HL-60 (cell line): ENCODE measurements around the gene ARHGAP27.

ENCODE experiments used
- DNase-seq, 2 experiments: peaks; one replicate each; pipeline ENCODE4 v3.0.0-alpha.2; 2010 to 2020; ENCODE audit warnings: low read depth in 1 of 2, low spot score in 1 of 2
- H3K27ac ChIP-seq: fragments of 250-450 bp; sonication (Bioruptor Pico); replicated peaks from 2 replicates; pipeline ENCODE4 v1.5.1; 2020; ENCODE audit warnings: mild to moderate bottlenecking, moderate library complexity
- H3K27me3 ChIP-seq: fragments of 250-450 bp; sonication (Bioruptor Pico); 2 replicates; pipeline ENCODE4 v1.5.1; 2021; ENCODE audit warnings: mild to moderate bottlenecking, moderate library complexity; ENCODE audit not compliant: insufficient read depth, poor library complexity, severe bottlenecking
- H3K4me3 ChIP-seq: replicated peaks from 2 replicates; pipeline ENCODE4 v1.5.1; 2011; ENCODE audit warnings: mild to moderate bottlenecking, control low read depth, low read length; ENCODE audit not compliant: insufficient read depth
- GABPA ChIP-seq: IDR thresholded peaks from 2 replicates; pipeline ENCODE4 v1.6.1; 2012; ENCODE audit warnings: low read depth
- POLR2AphosphoS5 ChIP-seq: IDR thresholded peaks from 2 replicates; pipeline ENCODE4 v1.6.1; 2012; ENCODE audit warnings: low read depth
- REST ChIP-seq: IDR thresholded peaks from 2 replicates; pipeline ENCODE4 v1.6.1; 2012; ENCODE audit warnings: low read depth; ENCODE audit not compliant: insufficient replicate concordance
- SPI1 ChIP-seq: IDR thresholded peaks from 2 replicates; pipeline ENCODE4 v1.6.1; 2012; ENCODE audit warnings: low read depth, mild to moderate bottlenecking, borderline replicate concordance
- TF ChIP-seq, protein P1 (sequence below): IDR thresholded peaks from one replicate; pipeline ENCODE4 v1.5.1; 2011; ENCODE audit warnings: low read length, control low read depth, inconsistent platforms; ENCODE audit not compliant: insufficient read depth

Gene ARHGAP27

DNA sequence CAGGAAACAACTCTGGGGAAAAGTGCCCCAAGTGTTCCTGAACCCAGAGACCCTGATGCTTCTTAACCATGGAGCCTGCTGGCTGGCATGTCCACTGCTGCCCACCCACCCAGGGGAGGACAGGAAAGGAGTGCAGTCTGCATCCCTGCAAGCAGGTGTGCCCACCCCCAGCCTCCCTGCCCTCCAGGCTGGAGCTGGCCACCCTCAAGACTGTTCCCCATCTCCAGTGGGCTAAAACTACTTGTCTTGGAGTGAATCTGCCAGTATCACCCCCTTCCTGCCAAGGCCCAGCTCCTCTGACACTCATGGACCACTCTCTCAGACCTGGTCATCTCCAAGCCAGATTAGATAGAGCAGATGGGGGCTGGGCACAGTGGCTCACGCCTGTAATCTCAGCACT is 29.8 kb downstream of the ARHGAP27 start:
- DNase-seq: no peak

GRCh38 chr17:45398800-45399199 is 33.9 kb downstream of the ARHGAP27 start:
- H3K27me3 ChIP-seq: no peaks in the 10 kb centered on the region
- no peak for TF ChIP-seq SPI1
- TF ChIP-seq REST: no peak
- TF ChIP-seq, protein P1, sequence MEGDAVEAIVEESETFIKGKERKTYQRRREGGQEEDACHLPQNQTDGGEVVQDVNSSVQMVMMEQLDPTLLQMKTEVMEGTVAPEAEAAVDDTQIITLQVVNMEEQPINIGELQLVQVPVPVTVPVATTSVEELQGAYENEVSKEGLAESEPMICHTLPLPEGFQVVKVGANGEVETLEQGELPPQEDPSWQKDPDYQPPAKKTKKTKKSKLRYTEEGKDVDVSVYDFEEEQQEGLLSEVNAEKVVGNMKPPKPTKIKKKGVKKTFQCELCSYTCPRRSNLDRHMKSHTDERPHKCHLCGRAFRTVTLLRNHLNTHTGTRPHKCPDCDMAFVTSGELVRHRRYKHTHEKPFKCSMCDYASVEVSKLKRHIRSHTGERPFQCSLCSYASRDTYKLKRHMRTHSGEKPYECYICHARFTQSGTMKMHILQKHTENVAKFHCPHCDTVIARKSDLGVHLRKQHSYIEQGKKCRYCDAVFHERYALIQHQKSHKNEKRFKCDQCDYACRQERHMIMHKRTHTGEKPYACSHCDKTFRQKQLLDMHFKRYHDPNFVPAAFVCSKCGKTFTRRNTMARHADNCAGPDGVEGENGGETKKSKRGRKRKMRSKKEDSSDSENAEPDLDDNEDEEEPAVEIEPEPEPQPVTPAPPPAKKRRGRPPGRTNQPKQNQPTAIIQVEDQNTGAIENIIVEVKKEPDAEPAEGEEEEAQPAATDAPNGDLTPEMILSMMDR: no peak
- no peak for TF ChIP-seq GABPA
- TF ChIP-seq POLR2AphosphoS5: no peak
- no peak overlapping the region for H3K4me3 ChIP-seq
- DNase-seq: no peak
- no peak overlapping the region for H3K27ac ChIP-seq

More for the DNA sequence above, 29.8 kb downstream of the ARHGAP27 start:
- TF ChIP-seq, protein P1: no peak
- no peak for TF ChIP-seq POLR2AphosphoS5
- TF ChIP-seq REST: no peak
- no peak for TF ChIP-seq GABPA
- TF ChIP-seq SPI1: no peak
- Histone ChIP-seq H3K27ac (no peak overlapping the region), H3K4me3 (no peak overlapping the region), H3K27me3 (no peaks in the 10 kb centered on the region)

- DNase-seq: no peak
- TF ChIP-seq GABPA: no peak
- no peak for TF ChIP-seq SPI1
- no peak for TF ChIP-seq REST
- no peak for TF ChIP-seq POLR2AphosphoS5
- TF ChIP-seq, protein P1: no peak
- Histone ChIP-seq H3K27ac (no peak overlapping the region), H3K4me3 (no peak overlapping the region), H3K27me3 (no peaks in the 10 kb centered on the region)
Measured at GRCh38 chr17:45397796-45398195, 34.9 kb downstream of the ARHGAP27 start.
